C4-2B (cell line): ENCODE measurements around the gene EIF5A2.
"Not testable (repeated sequence)": the region's sequence is repeated elsewhere in the genome, so short reads cannot be mapped to it uniquely, and the experiment has no call there.

Experiments used
- H3K27ac ChIP-seq: fragments of 450-650 bp; 2 replicates; pipeline ENCODE4 v1.5.1; 2017
- ZFX ChIP-seq: fragments of 450-650 bp; IDR thresholded peaks from 2 replicates; pipeline ENCODE4 v1.6.1; 2017
- TF ChIP-seq, protein P1 (sequence below): fragments of 450-650 bp; conservative IDR thresholded peaks from 2 replicates; pipeline ENCODE4 v1.5.1; 2017; ENCODE audit warnings: mild to moderate bottlenecking

The EIF5A2 gene

DNA sequence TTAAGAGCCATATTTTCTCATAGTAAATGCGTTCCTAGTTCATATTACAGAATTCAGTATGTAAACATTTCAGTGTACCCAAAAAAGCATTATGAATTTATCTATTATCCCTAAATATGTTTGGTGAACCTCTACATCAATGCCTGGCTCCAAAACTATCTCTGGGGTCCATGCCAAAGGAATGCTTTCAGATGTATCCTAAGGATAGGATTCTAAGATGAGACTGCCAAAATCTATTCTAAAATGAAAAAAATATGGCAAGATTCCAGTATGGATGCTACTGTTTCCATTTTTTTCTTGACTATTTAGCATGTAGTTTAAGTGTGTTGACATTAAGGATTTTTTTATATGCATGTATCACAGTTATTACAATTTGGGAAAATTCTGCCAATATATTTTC lies 18.8 kb downstream of the EIF5A2 start:
- TF ChIP-seq, protein P1, sequence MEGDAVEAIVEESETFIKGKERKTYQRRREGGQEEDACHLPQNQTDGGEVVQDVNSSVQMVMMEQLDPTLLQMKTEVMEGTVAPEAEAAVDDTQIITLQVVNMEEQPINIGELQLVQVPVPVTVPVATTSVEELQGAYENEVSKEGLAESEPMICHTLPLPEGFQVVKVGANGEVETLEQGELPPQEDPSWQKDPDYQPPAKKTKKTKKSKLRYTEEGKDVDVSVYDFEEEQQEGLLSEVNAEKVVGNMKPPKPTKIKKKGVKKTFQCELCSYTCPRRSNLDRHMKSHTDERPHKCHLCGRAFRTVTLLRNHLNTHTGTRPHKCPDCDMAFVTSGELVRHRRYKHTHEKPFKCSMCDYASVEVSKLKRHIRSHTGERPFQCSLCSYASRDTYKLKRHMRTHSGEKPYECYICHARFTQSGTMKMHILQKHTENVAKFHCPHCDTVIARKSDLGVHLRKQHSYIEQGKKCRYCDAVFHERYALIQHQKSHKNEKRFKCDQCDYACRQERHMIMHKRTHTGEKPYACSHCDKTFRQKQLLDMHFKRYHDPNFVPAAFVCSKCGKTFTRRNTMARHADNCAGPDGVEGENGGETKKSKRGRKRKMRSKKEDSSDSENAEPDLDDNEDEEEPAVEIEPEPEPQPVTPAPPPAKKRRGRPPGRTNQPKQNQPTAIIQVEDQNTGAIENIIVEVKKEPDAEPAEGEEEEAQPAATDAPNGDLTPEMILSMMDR, result no peak
- TF ChIP-seq ZFX, result no peak
- H3K27ac ChIP-seq, result no peak overlapping the region

- H3K27ac ChIP-seq, result no peak overlapping the region
- TF ChIP-seq, protein P1, result no peak
- TF ChIP-seq ZFX, result no peak
Measured at GRCh38 chr3:170889132-170889531, 19.3 kb downstream of the EIF5A2 start.

GRCh38 chr3:170884109-170884930 lies 24.1 kb downstream of the EIF5A2 start:
- H3K27ac ChIP-seq, result not testable (repeated sequence)

GRCh38 chr3:170878688-170879087 lies 29.7 kb downstream of the EIF5A2 start:
- H3K27ac ChIP-seq, result not testable (repeated sequence)

GRCh38 chr3:170877311-170877710 lies 31.1 kb downstream of the EIF5A2 start:
- peak overlapping the region; percentile 18; the same call in 1 of the 2 replicates for H3K27ac ChIP-seq

- H3K27ac ChIP-seq, result peak overlapping the region; percentile 58
- no peak for TF ChIP-seq ZFX
- TF ChIP-seq, protein P1, result no peak
Measured at GRCh38 chr3:170876537-170876936, 31.9 kb downstream of the EIF5A2 start.

DNA sequence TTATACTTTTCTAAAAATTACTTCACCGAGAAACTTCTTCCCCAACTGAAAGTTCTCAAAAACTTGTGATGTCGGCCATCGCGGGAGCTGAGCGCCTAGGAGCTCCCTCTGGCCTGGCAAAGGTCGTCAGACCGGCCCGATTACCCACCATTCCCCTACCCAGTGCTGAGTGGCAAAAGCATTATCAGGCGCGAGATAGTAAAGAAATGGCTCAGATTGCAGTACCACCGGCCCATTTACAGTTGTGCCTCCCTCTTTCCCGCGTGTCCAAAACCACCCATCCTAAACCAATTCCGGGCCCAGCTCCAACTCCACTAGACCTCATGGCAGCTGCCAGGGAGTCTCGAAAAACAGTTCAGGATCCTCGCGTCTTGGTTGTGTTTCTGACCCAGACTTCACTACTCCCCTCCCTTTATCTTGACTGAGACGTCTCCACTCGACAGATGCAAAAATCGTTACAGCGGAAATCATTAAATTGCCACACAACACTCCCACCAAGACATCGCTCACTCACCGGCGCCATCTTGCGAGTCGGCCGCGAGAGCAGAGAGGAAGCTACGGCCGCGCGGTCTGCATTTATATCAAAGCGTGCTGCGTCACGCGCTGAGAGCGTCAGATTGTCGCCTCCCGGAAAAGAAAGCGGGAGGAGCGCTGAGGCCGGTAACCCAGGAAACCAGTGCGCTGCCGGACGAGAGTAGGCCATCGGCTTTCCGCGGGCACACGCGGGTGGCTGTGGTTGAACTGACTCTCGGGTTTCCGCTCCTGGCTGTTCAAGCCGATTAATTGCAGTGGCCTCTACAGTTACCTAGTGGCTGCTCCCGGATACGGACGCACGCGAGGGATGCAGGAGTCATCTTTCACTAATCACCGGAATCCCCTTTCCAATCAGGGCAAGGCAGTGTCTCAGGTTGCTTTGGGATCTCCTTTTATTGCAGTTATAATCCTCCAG lies 38.5 kb downstream of the EIF5A2 start, which contains the start of gene RPL22L1:
RPL22L1 (minus strand) TSS at position 551 of the 949 bp plus-strand sequence; CDS start at position 523, 28 bp downstream.
- TF ChIP-seq ZFX, result peak; percentile 69
- TF ChIP-seq, protein P1, result peak; percentile 12; the same call in 1 of the 2 replicates
- H3K27ac ChIP-seq, result peak within 1 kb of the TSS; percentile 97

DNA sequence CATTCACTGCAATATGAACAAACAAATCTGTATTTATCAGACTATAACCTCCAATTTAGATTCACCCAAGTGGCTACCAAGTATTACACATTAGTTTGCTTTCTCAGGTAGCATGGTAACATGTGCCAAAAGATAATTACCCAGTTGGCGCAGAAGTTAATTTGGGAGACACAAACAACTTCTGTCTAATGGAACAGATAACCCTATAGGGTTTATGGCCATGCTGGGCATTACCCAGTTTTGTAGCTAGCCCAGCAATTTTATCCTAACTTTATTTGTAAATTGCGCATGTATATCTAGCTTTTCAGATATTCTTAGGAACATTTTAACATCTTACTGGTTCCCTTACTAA lies 39.2 kb downstream of the EIF5A2 start:
- TF ChIP-seq, protein P1, result no peak
- no peak for TF ChIP-seq ZFX
- peak overlapping the region; percentile 97 for H3K27ac ChIP-seq
